Ovary (tissue), 9 donors: Measurements from ENCODE around the gene LDAH. TPM values are rescaled to one million over a fixed set of nuclear protein-coding genes. Genes with fewer than 3 reads are reported as not detected.

Experiments
- DNase-seq, 5 donors: peaks; one replicate each; pipeline ENCODE4 v3.0.0-alpha.2; 2019 to 2020
- H3K27ac ChIP-seq, 2 donors: fragments of 200-600 bp; one replicate each; pipeline versions ENCODE4 v1.5.1 to v1.8.0; 2019 to 2022
- H3K27me3 ChIP-seq: fragments of 200-600 bp; one replicate; pipeline ENCODE4 v1.8.0; 2022
- H3K36me3 ChIP-seq: fragments of 200-600 bp; sonication (generic); one replicate; pipeline ENCODE4 v1.5.1; 2019
- H3K4me1 ChIP-seq: one replicate; pipeline ENCODE4 v1.8.1; 2013; ENCODE audit warnings: mild to moderate bottlenecking, moderate library complexity; ENCODE audit not compliant: insufficient read depth
- H3K4me3 ChIP-seq: fragments of 200-600 bp; sonication (generic); one replicate; pipeline ENCODE4 v1.5.1; 2017
- H3K9me3 ChIP-seq, 2 donors: fragments of 200-600 bp in 1 of 2; sonication (generic) in 1 of 2; one replicate each; pipeline versions ENCODE4 v1.5.1 to v1.8.1; 2013 to 2019; ENCODE audit warnings: mild to moderate bottlenecking in 1 of 2, moderate library complexity in 1 of 2
- CTCF ChIP-seq, 3 donors: fragments of 450-650 bp in 2 of 3; fragments of 200-600 bp in 1 of 3; IDR thresholded peaks; one replicate each; pipeline versions ENCODE4 v1.5.1 to v1.8.0; 2016 to 2022; ENCODE audit warnings: antibody characterized with exemption in 3 of 3, mild to moderate bottlenecking in 1 of 3
- EP300 ChIP-seq: sonication (generic); formaldehyde crosslinking; IDR thresholded peaks from one replicate; pipeline ENCODE4 v1.6.1; 2017; ENCODE audit warnings: antibody characterized with exemption
- POLR2A ChIP-seq: fragments of 450-650 bp; IDR thresholded peaks from one replicate; pipeline ENCODE4 v1.6.1; 2017; ENCODE audit warnings: antibody characterized with exemption, mild to moderate bottlenecking, moderate library complexity
- WGBS, 3 donors: extraction: QIAGEN DNeasy Blood & Tissue Kit in 1 of 3; methylation state at CpG; one replicate each; pipeline versions ENCODE4 v1.1.5 to v1.1.7; 2013 to 2017; 5-methylcytosine and 5-hydroxymethylcytosine counted together
- intact Hi-C, 4 donors: fragments of 100-400 bp; cut with DNase I; formaldehyde crosslinking; loops; one replicate each; pipeline versions ENCODE4 v1.11.0 to v1.15.1; 2022 to 2023
- polyA plus RNA-seq, 2 donors: library from polyadenylated mRNA; stranded (reverse); fragments of 200-250 nt in 1 of 2; fragments of 350-450 nt in 1 of 2; fragmentation: Illumina TruSeq in 1 of 2; extraction: RNeasy Lipid Tissue Mini Kit (QIAGEN cat#74804) in 1 of 2; gene quantifications; one replicate each; pipeline ENCODE4 v1.2.3, GENCODE V29; 2013 to 2014
- total RNA-seq, 7 donors: library from RNA; depleted of rRNA in 2 of 7; stranded (reverse); fragments of >200 nt in 2 of 7; fragmentation: NEBNext Ultra II Directional in 3 of 7; extraction: Animal tissue kit (Norgen Biotek cat#: 25700) in 3 of 7; gene quantifications; one replicate each; pipeline versions ENCODE4 v1.1.0 to v1.2.4, GENCODE V29; 2016 to 2023
- donor health status: DM: no; HTN: no; CAD: no; lungs with moderate emphysema.
- donor health status: DM: no; HTN: no; CAD: no.
- donor health status: Bipolar disorder and iron deficiency.
- donor health status: DM: yes; HTN: yes; CAD: no.
- donor health status: DM: no; HTN: no; CAD: no.
- donor health status: DM: yes; HTN: yes; CAD: no.

Gene LDAH
- total and polyA plus RNA-seq, 9 donors, result 4.0 to 21.0 (median 11.0) TPM

GRCh38 chr2:20642055-20642971, 180.6 kb downstream of the LDAH start:
- Histone ChIP-seq H3K36me3 (no peaks in the 10 kb centered on the region), H3K4me3 (no peak overlapping the region), H3K4me1 (peaks cover 3% of the 10 kb centered on the region), H3K9me3 (no peaks in the 10 kb centered on the region), H3K27ac (no peak overlapping the region), H3K27me3 (no peaks in the 10 kb centered on the region)
- intact Hi-C loops, result loop anchor here in 1 of 4 donors (5.0 kb wide), 1 partner anchor 265 kb away; no protein-coding TSS in a partner anchor
- peak; percentile 68 to 89 (median 84) for DNase-seq
- WGBS, 3 donors, result 30 to 33% (median 32%) methylated on average over 24 to 26 of the region's 26 CpGs
- TF ChIP-seq CTCF (IDR thresholded peaks at IDR 0.05) (peak; percentile 93 to 96 (median 96)), EP300 (no peak), POLR2A (no peak)

- Histone ChIP-seq H3K4me1 (peaks cover 3% of the 10 kb centered on the region), H3K27ac (no peak overlapping the region), H3K36me3 (no peaks in the 10 kb centered on the region), H3K4me3 (no peak overlapping the region), H3K27me3 (no peaks in the 10 kb centered on the region), H3K9me3 (no peaks in the 10 kb centered on the region)
- peak in 1 of 5 donors; percentile 43 for DNase-seq
- TF ChIP-seq POLR2A (no peak), EP300 (peak; percentile 57), CTCF (IDR thresholded peaks at IDR 0.05) (no peak)
- 77 to 81% (median 81%) methylated on average over 23 of the region's 23 CpGs for WGBS, 3 donors
- intact Hi-C loops, result loop anchor here in 1 of 4 donors (5.0 kb wide), 1 partner anchor 264 kb away; no protein-coding TSS in a partner anchor
These were observed 181.5 kb downstream of the LDAH start for GRCh38 chr2:20641123-20641985.

- no peaks in the 10 kb centered on the region for H3K9me3 ChIP-seq
- H3K4me3 ChIP-seq, result no peak overlapping the region
- H3K27ac ChIP-seq, result no peak overlapping the region
- no peaks in the 10 kb centered on the region for H3K27me3 ChIP-seq
- H3K4me1 ChIP-seq, result peaks cover 8% of the 10 kb centered on the region
- DNase-seq, result peak in 2 of 5 donors; percentile 69 to 77
- no peaks in the 10 kb centered on the region for H3K36me3 ChIP-seq
- intact Hi-C loops, result loop anchor here in 1 of 4 donors (5.0 kb wide), 1 partner anchor 263 kb away; no protein-coding TSS in a partner anchor
- 57 to 66% (median 61%) methylated on average over 14 of the region's 14 CpGs for WGBS, 3 donors
- TF ChIP-seq EP300, result no peak
These were observed 182.3 kb downstream of the LDAH start for GRCh38 chr2:20640411-20641122.

GRCh38 chr2:20638646-20639430, 184.1 kb downstream of the LDAH start:
- intact Hi-C loops, result no loop called here

More at GRCh38 chr2:20638646-20639430, 184.1 kb downstream of the LDAH start:
- TF ChIP-seq CTCF (IDR thresholded peaks at IDR 0.05) (no peak), POLR2A (no peak), EP300 (no peak)
- Histone ChIP-seq H3K4me1 (peaks cover 8% of the 10 kb centered on the region), H3K4me3 (no peak overlapping the region), H3K36me3 (no peaks in the 10 kb centered on the region), H3K27ac (no peak overlapping the region), H3K27me3 (no peaks in the 10 kb centered on the region), H3K9me3 (no peaks in the 10 kb centered on the region)
- 90 to 93% (median 91%) methylated on average over 15 of the region's 15 CpGs for WGBS, 3 donors
- peak in 1 of 5 donors; percentile 17 for DNase-seq
